GM08714 (cell line): ENCODE data around the gene UPK2.

ENCODE experiments used
- H3K4me3 ChIP-seq: fragments of 200-500 bp; sonication (Bioruptor generic); 2 replicates; pipeline ENCODE4 v1.5.1; 2014; ENCODE audit warnings: mild to moderate bottlenecking, low read length, inconsistent platforms
- ZNF274 ChIP-seq: IDR thresholded peaks from 2 replicates; pipeline ENCODE4 v1.6.1; 2012; ENCODE audit warnings: mild to moderate bottlenecking, low read depth, low read length

UPK2 gene

GRCh38 chr11:118923721-118924587 is 32.1 kb upstream of the UPK2 start:
- peak overlapping the region; percentile 85 for H3K4me3 ChIP-seq

GRCh38 chr11:118924591-118925585 is 31.2 kb upstream of the UPK2 start:
- peak overlapping the region; percentile 85 for H3K4me3 ChIP-seq
- no peak for TF ChIP-seq ZNF274

More at GRCh38 chr11:118923721-118924587, 32.1 kb upstream of the UPK2 start:
- TF ChIP-seq ZNF274, result no peak

- no peak overlapping the region for H3K4me3 ChIP-seq
- TF ChIP-seq ZNF274, result no peak
Observed at GRCh38 chr11:118927554-118928100, 28.5 kb upstream of the UPK2 start.

- H3K4me3 ChIP-seq, result peak overlapping the region; percentile 68
- no peak for TF ChIP-seq ZNF274
Observed at GRCh38 chr11:118928101-118928869, 27.8 kb upstream of the UPK2 start.

- H3K4me3 ChIP-seq, result peak overlapping the region; percentile 68
- TF ChIP-seq ZNF274, result no peak
Observed at GRCh38 chr11:118928870-118929500, 27.1 kb upstream of the UPK2 start.

- no peak for TF ChIP-seq ZNF274
- peak overlapping the region; percentile 68; the same call in 1 of the 2 replicates for H3K4me3 ChIP-seq
Observed at GRCh38 chr11:118929501-118930093, 26.5 kb upstream of the UPK2 start.

- TF ChIP-seq ZNF274, result no peak
- peak overlapping the region; percentile 68; the same call in 1 of the 2 replicates for H3K4me3 ChIP-seq
Observed at GRCh38 chr11:118930094-118930712, 25.9 kb upstream of the UPK2 start.

GRCh38 chr11:118931571-118931970 is 24.5 kb upstream of the UPK2 start:
- H3K4me3 ChIP-seq, result no peak overlapping the region
- no peak for TF ChIP-seq ZNF274

GRCh38 chr11:118933486-118933885 is 22.6 kb upstream of the UPK2 start:
- H3K4me3 ChIP-seq, result no peak overlapping the region
- no peak for TF ChIP-seq ZNF274

GRCh38 chr11:118935376-118935775 is 20.7 kb upstream of the UPK2 start:
- no peak for TF ChIP-seq ZNF274
- H3K4me3 ChIP-seq, result no peak overlapping the region

- no peak for TF ChIP-seq ZNF274
- H3K4me3 ChIP-seq, result no peak overlapping the region
Observed at GRCh38 chr11:118938491-118939403, 17.4 kb upstream of the UPK2 start.
